ENCODE results near the gene TMEM51.

Gene TMEM51

DNA sequence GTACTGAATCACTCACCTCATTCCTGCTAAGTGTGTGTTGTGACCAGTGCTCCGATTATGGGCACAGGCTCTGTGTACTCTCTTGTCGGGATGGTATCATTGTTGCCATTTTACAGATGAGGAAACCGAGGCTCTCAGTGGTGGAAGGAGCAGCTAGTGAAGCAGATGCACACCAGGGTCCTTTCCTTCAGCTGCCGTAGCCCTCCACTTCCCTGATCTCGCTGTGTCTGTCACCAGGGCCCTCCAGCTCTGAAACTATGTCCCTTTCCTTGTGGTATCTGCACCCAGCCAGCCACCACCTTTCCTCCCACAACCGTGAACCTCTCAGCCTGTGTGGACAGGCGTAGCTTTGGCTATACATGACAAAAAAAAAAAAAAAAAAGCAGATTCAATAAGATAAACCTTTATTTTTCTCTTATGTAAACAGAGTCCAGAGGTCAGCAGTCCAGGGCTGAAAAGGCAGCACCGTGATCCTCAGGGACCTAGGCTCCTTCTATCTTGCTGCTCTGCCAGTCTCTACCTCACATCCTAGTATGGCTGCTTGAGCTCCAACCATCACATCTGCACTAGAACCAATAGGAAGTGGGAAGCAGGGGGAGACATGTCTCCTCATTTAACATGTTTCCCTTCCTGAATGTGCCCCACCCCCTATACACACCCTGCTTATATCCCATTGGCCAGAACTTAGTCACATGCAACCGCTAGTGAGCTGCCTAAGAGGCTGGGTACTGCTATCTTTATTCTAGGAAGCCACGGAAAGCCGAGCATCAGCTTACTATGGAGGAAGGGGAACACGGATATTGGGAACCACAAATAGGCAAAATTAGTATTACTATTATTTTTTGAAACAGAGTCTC lies 44.3 kb downstream of the TMEM51 start:
- DNase-seq: no peak

DNA sequence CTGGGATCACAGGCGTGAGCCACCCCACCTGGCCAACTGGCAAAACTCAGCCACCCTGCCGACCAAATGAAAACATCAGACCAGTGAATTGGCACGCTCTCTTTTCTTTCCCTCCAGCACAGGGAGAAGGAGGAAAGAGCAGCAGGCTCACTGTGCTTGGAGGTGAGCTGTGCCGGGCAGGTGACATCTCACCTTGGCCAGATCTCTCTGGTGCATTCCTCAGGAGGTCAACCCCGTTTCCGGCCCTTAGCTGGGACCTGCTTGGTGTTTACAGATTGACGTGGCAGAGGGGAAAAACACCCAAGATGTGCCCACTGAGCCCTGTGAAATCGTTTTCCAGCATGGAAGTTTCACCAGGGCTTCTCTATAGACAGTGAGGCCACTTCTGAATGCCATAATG lies 45.1 kb downstream of the TMEM51 start:
- no peak for DNase-seq

DNA sequence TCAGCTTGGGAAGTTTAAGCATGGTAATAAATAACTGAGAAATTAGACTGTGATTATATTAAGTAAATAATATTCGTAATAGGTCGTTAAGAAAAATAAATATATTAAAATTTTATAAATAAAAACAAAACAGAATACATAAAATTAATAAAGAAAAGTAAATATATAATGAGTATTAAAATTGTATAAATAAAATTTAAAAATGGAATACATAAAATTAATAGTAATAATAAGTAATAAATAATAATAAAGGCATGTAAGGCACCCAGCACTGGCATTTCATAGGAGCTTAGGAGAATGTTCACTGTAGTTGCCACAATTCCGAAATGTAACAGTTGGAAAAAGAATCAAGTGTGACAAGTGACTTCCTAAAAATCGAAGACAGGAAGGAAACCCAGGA lies 47.7 kb downstream of the TMEM51 start:
- no peak for DNase-seq

- DNase-seq: peak in 1 of 3 experiments; percentile 6
Observed at GRCh38 chr1:15201849-15202551, 48.5 kb downstream of the TMEM51 start.

DNA sequence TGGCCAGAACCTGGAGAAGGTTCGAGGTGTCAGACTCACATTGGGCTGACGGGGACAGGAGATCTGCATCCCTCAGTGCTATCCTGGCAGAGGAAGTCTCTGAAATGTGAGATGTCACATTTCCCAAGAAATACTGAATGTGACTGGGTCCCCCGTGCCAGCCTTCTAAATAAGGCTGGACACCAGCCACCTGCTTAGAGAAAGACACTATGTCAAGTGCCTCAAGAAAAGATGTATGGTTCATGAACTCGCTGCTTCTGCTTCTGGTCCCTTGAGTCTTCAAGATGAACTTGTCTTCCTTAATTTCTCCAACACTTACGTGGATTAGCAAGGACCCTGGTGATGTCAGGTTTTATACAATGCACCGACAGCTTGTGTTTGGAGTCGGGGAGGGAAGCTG lies 51.4 kb downstream of the TMEM51 start:
- DNase-seq: no peak

GRCh38 chr1:15205586-15206346 lies 52.2 kb downstream of the TMEM51 start:
- DNase-seq: no peak

DNA sequence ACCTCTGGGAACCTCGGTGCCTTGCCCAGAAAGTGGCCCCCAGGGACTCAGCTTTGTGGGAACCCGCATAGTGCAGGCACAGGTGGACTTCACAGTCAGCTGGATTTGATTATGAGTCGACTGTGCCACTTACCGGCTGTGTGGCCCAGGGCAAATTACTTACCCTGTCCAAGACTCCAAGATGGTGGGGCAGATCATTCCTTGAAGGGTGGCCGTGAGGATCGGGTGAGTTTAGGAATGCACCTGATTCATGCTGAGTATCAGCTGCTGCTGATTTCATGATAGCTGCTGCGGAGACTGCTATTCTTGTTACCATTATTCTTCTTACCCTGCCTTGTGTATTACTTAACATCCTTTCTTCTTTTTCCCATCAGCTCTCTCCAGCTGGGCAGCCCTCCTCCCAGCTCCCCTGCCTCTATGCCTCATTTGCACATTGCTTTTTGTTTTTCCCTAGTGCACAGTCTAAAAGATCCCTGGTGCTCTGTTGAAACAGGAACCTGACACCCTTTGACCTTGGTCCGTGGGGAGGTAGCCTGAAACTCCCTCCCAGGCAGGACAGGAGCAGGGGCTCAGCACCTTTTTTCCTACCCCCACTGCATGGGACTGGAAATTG lies 53.0 kb downstream of the TMEM51 start:
- no peak for DNase-seq

GRCh38 chr1:15207031-15207828 lies 53.7 kb downstream of the TMEM51 start:
- no peak for DNase-seq

DNA sequence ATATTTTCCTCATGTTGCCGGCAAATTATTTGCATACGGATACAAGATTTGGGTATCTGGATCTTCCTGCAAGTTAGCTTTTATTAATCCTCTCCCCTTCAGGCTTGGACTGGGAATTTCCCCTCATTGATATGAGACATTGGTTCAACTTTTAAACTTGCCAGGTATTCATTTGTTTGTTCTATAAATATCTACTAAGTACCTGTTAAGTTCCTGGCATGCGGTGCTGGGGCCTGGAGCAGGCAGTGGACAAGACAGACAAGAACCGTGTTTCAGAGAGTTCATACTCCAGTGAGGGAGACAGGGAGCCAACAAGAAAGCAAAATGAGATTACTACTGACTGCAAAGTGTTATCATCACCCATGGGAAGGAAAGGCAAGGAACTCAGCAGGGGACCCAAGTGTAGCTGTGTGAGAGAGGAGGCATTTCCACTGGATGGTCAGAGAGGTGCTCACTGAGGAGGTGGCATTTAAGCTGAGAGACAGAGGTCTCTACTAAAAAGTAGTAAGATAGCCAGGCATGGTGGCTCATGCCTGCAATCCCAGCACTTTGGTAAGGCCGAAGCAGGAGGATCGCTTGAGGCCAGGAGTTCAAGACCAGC lies 54.4 kb downstream of the TMEM51 start:
- DNase-seq: no peak

DNA sequence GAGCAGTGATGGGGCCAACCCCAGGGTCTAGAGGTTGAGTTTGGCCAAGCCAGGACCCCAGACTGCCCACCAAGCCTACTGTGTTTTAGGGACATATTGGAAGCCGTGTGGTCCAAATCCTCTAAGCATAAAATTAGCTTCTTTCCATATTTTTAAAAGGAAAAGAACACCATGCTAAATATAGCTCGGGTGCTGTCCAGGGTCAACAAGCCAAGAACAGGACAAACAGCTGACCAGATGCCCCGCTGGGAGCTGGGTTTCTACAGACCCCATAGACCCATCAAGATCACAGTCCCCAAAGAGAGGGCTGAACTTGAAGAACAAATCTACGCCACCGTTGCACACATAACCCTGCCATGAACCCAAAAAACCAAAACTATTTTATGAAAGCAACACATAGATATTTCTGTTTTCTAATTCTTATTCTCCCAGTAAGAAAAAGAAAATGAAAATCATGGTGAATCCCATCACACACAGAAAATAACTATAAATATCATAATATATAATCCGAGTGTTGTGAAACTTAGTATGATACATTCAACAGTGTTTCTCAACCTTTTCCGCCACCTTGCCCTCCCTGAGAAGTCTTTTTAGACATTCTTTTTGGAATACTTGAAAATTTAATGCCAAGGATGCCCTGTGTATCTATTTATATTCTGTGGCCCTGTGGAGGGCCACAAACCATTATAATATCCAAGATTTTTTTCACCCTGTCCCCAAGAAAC lies 57.3 kb downstream of the TMEM51 start:
- DNase-seq: no peak

DNA sequence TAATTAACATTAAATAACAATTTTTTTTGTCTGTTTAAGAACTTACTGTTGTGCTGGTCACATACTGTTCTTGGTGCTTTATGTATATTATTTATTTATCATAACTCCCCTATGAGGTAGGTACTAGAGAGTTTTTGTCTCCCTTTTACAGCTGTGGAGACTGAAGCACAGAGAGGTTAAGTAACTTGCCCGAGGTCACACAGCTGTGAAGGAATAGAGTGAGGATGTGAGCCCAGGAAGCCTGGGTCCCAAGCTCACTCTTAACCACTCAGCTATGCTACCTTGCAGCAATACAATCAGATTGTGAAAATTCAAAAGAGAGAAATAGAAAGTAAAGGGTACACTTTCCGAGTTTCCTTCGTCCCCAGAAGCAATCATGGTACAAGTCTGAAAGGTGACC lies 57.9 kb downstream of the TMEM51 start:
- DNase-seq: no peak

DNA sequence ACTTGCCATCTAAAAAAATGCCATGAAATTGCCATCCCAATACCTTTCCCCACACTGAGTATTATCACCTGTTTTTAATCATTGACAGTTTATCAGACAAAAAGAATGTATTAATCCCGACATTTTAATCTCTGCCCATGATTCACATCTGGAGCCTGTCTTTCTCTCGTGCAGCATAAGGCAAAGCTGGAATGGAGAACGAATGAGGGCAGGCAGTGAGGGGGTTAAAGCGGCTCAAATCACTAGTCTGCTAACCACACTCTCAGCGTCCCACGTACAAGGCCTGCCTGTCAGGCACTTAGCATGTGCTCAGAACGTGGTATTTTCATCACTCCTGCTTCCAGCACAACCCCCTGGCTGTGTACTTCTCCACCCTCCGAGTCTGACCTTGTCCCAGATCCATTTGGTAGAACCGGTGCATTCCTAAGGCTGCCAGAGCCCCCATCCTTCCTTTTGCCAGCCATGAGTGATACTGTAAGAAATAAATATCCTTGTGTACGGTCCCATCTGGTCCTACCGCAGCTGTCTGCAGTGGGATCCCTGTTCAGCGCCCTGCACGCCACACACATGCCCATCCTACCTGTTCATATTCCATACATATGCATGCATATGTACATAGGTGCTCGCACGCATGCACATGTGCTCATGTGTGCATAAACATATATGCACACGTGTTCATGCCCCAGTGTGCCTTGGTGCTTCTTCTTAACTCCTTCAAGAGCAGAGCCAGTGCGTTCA lies 58.8 kb downstream of the TMEM51 start:
- DNase-seq: no peak

DNA sequence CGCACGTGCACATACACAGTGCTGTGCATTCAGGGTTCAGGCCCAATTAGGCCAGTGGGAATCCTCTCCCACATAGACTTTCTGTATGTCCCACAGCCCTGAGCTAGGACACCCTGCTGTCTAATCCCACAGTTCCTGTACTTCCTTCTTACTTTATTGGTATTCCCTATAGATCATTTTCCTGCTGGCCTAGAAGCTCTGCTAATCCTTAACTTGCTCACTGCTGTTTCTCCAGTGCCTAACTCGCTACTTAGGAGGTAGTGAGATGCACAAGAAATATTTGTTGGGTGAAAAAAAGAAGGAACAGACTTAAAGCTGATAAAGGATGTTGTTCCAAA lies 59.4 kb downstream of the TMEM51 start:
- DNase-seq: no peak

DNA sequence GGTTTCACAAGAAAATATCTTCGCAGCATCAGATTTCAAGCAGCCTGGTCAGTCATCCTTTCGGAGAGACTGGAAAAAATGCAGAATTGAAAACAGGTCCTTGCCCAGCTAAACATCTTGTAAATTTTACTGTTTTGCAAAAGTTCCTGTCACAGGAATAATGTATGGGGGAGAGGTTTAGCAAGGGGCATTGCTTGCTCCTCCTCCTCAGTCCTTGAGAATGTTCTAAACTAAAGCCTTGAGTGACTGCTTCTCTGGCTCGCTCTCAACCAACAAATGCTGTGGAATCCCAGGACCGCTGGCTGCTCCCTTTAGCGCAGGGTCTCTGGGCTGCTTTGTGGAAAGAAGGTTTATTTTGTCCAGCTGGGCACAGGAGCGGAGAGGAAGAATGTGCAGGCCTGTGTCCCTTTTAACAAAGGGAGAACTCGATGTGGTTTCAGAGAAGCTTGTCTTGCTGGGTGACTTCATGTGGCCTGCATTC lies 59.8 kb downstream of the TMEM51 start:
- DNase-seq: no peak

- no peak for DNase-seq
Observed at GRCh38 chr1:15214527-15214926, 61.0 kb downstream of the TMEM51 start.

- DNase-seq: no peak
Observed at GRCh38 chr1:15215116-15215515, 61.6 kb downstream of the TMEM51 start.

GRCh38 chr1:15217654-15218053 lies 64.1 kb downstream of the TMEM51 start:
- no peak for DNase-seq

- DNase-seq: no peak
Observed at GRCh38 chr1:15218287-15219279, 65.0 kb downstream of the TMEM51 start.
